Spleen (tissue), 7 donors: Measurements from ENCODE around the gene FAM72A.
"Not testable (repeated sequence)": the region's sequence is repeated elsewhere in the genome, so short reads cannot be mapped to it uniquely, and the experiment has no call there.

Source experiments
- POLR2A ChIP-seq, 3 donors: fragments of 450-650 bp; IDR thresholded peaks; one replicate each; pipeline ENCODE4 v1.5.1; 2017; ENCODE audit warnings: antibody characterized with exemption in 3 of 3, mild to moderate bottlenecking in 1 of 3
- POLR2AphosphoS5 ChIP-seq, 3 donors: sonication (generic); formaldehyde crosslinking; IDR thresholded peaks; one replicate each; pipeline ENCODE4 v1.5.1; 2017; ENCODE audit warnings: antibody characterized with exemption in 3 of 3
- TF ChIP-seq, protein P1 (sequence below), 11 experiments: fragments of 200-600 bp in 7 of 11; fragments of 450-650 bp in 4 of 11; sonication (generic) in 4 of 11; IDR thresholded peaks in 8 of 11; conservative IDR thresholded peaks in 3 of 11; 1 replicate in 7 of 11; 2 replicates in 4 of 11; pipeline versions ENCODE4 v1.4.0 to v1.8.0; 2016 to 2021; ENCODE audit warnings: antibody characterized with exemption in 11 of 11, inconsistent platforms in 4 of 11, mild to moderate bottlenecking in 1 of 11
- donor health status: DM: no; HTN: no; CAD: no; lungs with moderate emphysema.
- donor health status: DM: no; HTN: no; CAD: no.
- donor health status: DM: no; HTN: no; CAD: no.

DNA sequence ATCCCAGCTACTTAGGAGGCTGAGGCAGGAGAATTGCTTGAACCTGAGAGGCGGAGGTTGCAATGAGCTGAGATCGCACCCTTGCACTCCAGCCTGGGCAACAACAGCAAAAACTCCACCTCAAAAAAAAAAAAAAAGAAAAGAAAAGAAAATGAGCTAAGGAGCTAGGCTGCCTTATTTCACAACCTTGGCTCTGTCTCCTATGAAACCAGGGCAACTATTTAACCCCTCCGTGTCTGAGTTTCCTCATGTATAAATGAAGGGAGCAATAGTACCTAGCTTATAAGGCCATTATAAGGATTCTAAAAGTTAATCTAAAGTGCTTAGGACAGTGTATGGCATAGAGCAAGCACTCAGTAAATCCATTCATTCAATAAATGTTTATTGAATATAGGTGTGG lies 32.8 kb downstream of the FAM72A start:
- TF ChIP-seq, protein P1, sequence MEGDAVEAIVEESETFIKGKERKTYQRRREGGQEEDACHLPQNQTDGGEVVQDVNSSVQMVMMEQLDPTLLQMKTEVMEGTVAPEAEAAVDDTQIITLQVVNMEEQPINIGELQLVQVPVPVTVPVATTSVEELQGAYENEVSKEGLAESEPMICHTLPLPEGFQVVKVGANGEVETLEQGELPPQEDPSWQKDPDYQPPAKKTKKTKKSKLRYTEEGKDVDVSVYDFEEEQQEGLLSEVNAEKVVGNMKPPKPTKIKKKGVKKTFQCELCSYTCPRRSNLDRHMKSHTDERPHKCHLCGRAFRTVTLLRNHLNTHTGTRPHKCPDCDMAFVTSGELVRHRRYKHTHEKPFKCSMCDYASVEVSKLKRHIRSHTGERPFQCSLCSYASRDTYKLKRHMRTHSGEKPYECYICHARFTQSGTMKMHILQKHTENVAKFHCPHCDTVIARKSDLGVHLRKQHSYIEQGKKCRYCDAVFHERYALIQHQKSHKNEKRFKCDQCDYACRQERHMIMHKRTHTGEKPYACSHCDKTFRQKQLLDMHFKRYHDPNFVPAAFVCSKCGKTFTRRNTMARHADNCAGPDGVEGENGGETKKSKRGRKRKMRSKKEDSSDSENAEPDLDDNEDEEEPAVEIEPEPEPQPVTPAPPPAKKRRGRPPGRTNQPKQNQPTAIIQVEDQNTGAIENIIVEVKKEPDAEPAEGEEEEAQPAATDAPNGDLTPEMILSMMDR (IDR thresholded peaks at IDR 0.05 in 8 of 11, conservative IDR thresholded peaks at IDR 0.05 in 3 of 11): not testable (repeated sequence)
- not testable (repeated sequence) for TF ChIP-seq POLR2A, POLR2AphosphoS5 (IDR thresholded peaks at IDR 0.05)
